HG03460 (cell line): Measurements from ENCODE around the gene TMEM51.

Experiments
- ATAC-seq: cut with Tn5 transposase; IDR thresholded peaks from one replicate; pipeline ENCODE4 v1.9.1; 2021; ENCODE audit not compliant: unreplicated experiment

Gene TMEM51

DNA sequence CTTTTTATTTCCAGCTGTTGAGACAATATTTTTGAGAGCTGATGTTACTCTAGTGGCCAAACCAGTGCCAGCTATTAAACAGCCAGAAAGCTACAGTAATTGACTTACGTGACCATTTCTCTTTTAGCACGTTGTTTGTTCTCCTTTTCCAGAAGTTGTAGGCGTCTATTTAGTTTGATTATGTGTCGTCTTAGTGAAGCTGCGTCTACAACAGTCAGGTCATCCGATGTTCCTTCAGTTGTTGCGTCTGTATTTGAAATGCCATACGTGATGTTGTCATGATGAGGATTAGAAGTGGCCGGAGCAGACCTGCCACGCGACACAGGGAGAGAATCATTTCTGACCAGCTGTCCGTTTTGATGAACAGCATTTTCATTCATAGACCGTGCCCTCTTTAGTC lies 38.2 kb downstream of the TMEM51 start:
- ATAC-seq, result no peak

DNA sequence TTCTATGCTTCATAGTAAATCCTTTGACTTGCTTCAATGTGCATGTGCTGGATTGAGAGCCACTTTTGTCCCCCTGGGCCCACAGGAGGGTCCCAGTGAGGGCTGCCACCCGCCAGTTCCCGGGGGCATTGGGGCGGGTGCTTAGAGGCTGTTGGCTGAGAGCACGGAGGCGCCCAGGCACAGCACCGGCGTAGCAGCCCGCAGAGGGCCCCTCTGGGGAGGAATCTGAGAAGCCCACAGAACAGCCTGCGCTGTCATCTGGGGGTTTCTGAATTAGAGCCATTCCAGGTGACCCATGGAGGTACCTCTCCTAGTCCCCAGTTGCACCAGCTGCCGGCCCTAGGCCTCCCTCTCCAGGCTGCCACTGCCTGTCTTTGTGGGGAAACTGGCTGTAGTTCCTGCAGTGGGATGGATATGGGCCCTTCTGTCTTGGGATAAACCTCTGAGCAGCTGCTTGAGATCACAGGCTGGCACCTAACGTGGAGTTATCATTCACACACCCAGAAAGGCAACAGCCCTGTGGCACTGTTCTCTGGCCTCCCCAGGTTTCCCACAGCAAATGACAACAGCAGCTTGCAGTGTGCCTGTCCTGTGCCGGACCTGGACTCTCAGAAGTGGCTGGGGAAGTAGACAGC lies 39.5 kb downstream of the TMEM51 start:
- ATAC-seq, result no peak

DNA sequence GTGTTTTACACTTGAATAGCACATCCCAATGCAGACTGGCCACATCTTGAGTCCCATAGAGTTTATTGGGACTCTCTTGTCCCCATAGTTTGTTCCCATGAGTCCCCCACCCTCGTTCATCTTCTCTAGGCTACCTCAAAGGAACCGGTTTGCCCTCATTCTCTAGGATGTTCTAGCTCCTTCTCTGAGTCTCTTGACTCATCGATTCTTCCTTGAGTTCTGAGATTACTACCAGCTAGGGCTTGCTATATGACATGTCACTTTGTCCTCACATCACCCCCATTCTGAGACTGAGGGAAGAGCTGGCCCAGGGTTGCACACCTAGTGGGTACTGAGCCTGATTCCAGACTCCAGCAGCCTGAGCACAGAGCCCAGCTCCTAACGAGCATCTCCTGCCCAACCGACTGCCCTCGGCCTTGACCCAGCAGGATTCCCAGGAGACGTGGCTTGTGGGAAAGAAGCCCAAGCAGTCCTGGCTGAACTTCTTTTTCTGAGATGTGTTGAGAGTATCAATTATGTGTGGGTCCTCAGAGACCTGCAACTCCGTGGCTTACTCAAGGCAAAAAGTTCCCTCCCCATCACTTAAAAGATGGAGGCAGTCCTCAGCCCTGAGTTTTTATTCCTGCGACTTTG lies 42.0 kb downstream of the TMEM51 start:
- no peak for ATAC-seq

DNA sequence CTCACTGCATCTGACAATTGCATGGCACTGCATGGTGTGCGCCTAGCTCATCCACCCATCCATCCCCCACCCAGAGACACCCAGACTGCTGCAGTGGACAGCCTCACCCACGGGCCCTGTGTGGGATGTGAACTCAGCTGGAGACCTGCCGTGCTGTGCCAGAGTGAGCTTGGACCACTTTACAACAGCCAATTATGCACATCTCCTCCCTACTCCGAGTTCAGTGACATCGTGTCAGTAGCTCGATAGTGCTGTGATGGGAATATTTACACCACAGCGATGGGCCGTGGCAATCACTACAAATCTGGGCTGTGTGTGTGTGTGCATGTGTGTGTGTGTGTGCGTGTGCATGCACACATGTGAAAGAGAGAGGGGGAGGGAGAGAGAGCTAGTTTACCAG lies 42.5 kb downstream of the TMEM51 start:
- ATAC-seq, result no peak

DNA sequence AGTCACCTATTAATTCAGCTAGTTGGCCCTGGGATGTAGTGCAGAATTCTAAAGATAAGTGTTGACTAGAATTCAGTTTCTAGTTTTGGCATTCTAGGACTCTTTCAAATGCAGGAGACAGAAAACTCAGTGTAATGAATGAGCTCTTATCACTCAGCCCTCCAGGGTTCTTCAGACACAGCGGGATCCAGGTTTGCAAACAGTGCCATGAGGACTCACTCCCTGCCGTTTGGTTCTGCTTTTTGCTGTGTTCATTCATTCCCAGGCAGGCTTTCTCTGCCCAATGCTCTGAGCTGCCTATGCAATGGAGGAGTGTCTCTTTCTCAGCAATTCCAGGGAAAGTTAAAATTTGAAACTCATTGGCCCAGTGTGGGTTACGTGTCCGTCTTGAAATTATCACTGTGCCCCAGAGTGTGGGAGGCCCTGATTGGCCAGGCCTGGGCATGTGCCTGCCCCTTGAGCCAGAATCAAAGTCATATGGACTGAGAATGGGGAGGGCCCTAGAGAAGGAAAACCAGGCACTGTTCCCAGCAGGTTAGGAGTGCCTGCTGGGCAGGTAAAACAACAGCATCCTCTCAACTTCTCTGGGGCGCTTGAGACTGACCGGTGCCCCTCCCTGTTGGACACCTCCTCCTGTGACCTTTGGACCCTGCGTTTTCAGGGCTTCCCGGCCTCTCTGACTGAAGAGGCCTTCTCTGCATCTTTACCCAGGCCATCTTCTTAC lies 43.4 kb downstream of the TMEM51 start:
- no peak for ATAC-seq

DNA sequence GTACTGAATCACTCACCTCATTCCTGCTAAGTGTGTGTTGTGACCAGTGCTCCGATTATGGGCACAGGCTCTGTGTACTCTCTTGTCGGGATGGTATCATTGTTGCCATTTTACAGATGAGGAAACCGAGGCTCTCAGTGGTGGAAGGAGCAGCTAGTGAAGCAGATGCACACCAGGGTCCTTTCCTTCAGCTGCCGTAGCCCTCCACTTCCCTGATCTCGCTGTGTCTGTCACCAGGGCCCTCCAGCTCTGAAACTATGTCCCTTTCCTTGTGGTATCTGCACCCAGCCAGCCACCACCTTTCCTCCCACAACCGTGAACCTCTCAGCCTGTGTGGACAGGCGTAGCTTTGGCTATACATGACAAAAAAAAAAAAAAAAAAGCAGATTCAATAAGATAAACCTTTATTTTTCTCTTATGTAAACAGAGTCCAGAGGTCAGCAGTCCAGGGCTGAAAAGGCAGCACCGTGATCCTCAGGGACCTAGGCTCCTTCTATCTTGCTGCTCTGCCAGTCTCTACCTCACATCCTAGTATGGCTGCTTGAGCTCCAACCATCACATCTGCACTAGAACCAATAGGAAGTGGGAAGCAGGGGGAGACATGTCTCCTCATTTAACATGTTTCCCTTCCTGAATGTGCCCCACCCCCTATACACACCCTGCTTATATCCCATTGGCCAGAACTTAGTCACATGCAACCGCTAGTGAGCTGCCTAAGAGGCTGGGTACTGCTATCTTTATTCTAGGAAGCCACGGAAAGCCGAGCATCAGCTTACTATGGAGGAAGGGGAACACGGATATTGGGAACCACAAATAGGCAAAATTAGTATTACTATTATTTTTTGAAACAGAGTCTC lies 44.3 kb downstream of the TMEM51 start:
- ATAC-seq, result no peak

DNA sequence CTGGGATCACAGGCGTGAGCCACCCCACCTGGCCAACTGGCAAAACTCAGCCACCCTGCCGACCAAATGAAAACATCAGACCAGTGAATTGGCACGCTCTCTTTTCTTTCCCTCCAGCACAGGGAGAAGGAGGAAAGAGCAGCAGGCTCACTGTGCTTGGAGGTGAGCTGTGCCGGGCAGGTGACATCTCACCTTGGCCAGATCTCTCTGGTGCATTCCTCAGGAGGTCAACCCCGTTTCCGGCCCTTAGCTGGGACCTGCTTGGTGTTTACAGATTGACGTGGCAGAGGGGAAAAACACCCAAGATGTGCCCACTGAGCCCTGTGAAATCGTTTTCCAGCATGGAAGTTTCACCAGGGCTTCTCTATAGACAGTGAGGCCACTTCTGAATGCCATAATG lies 45.1 kb downstream of the TMEM51 start:
- ATAC-seq, result no peak

DNA sequence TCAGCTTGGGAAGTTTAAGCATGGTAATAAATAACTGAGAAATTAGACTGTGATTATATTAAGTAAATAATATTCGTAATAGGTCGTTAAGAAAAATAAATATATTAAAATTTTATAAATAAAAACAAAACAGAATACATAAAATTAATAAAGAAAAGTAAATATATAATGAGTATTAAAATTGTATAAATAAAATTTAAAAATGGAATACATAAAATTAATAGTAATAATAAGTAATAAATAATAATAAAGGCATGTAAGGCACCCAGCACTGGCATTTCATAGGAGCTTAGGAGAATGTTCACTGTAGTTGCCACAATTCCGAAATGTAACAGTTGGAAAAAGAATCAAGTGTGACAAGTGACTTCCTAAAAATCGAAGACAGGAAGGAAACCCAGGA lies 47.7 kb downstream of the TMEM51 start:
- no peak for ATAC-seq

DNA sequence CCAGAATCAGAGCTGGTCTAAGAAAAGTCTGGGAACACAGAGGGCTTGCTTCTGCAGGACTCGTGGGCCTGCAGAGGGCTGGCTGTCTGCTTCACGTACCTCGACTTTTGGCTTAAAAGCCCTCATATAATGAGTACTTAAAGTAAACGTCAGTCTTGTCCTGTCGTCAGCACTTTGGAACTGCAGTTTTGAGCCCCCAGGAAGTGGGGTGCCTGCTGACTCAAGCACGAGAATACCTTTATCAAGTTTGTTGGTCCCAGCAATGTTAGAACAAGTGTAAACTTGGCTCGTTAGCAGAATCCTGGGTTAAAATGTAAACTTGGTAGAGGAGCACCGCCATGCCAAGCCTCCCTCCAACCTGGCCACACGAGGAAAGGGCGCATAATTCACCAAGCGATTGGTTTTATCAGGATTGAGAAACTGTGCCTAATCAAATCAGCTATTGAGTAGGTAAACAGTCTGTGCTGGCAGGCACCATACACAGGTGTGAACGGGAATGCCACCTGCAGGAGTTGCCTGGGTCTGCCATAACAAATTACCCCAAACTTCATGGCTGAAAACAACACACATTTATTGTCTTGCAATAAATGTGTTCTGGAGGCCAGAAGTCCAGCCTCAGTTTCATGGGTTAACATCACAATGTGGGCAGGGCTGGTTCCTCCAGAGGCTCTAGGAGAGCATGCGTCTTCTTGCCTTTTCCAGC lies 48.5 kb downstream of the TMEM51 start:
- ATAC-seq, result no peak

DNA sequence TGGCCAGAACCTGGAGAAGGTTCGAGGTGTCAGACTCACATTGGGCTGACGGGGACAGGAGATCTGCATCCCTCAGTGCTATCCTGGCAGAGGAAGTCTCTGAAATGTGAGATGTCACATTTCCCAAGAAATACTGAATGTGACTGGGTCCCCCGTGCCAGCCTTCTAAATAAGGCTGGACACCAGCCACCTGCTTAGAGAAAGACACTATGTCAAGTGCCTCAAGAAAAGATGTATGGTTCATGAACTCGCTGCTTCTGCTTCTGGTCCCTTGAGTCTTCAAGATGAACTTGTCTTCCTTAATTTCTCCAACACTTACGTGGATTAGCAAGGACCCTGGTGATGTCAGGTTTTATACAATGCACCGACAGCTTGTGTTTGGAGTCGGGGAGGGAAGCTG lies 51.4 kb downstream of the TMEM51 start:
- no peak for ATAC-seq

DNA sequence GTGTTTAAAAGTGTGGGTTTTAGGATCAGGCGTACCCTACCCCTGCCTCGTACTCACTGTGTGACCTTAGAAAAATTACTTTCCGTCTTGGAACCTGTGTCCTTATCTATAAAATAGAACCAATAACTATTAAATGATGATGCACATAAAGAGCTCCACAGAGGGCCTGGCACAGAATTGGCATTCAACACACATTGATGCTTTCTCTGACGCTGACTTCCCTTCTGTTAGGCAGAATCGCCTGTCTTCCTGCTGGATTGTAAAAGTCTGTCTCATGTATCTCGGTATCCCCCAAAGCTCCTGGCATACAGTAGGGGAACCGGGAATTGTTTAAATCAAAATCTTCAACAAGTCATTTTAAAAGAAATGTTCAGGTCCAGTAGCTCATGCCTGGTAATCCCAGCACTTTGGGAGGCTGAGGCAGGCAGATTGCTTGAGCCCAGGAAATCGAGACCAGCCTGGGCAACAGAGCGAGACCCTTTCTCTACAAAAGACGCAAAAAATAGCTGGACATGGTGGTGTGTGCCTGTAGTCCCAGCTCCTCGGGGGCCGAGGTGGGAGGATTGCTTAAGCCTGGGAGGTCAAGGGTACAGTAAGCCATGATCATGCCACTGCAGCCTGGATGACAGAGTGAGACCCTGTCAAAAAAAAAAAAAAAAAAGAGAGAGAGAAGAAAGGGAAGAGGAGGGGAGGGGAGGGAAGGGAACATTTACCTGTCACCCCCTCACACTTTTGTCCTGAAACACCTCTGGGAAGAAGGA lies 52.2 kb downstream of the TMEM51 start:
- ATAC-seq, result no peak

DNA sequence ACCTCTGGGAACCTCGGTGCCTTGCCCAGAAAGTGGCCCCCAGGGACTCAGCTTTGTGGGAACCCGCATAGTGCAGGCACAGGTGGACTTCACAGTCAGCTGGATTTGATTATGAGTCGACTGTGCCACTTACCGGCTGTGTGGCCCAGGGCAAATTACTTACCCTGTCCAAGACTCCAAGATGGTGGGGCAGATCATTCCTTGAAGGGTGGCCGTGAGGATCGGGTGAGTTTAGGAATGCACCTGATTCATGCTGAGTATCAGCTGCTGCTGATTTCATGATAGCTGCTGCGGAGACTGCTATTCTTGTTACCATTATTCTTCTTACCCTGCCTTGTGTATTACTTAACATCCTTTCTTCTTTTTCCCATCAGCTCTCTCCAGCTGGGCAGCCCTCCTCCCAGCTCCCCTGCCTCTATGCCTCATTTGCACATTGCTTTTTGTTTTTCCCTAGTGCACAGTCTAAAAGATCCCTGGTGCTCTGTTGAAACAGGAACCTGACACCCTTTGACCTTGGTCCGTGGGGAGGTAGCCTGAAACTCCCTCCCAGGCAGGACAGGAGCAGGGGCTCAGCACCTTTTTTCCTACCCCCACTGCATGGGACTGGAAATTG lies 53.0 kb downstream of the TMEM51 start:
- no peak for ATAC-seq

DNA sequence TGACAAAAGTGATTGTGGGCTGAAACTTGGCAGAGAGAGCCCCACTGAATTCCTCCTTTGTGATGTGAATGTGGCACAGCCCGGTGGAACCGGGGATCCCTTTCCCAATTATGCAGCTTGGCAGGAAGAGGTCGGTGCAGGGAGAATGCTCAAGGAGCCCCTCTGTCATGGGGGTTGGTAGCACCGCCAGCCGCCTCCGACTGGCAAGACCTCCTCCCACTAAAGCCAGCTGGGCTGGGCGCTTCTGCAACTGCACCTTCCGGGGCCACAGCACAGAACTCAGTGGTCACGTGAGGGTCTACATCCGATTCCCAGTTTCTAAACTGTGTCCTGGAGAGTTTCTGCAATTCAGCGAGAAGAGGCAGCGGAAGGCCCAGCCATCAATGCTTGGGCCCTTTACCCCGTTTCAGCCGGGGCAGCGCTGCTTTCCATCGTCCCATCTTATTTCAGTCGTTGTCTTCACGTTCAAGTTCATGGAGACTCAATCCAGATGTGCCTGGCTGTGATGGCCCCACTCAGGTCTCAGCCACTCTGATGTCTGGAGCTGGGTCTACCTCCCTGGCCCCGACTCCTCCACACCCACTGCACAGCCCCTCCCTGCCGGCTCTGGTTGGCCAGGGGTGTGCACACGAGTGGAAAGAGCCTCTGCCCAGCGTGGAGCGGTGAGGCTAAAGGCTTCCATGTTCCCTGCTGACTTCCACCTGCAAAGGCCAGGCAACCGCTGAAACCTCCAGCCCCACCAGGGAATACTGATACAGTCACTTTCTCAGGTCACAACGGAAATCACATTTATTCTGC lies 53.7 kb downstream of the TMEM51 start:
- no peak for ATAC-seq

DNA sequence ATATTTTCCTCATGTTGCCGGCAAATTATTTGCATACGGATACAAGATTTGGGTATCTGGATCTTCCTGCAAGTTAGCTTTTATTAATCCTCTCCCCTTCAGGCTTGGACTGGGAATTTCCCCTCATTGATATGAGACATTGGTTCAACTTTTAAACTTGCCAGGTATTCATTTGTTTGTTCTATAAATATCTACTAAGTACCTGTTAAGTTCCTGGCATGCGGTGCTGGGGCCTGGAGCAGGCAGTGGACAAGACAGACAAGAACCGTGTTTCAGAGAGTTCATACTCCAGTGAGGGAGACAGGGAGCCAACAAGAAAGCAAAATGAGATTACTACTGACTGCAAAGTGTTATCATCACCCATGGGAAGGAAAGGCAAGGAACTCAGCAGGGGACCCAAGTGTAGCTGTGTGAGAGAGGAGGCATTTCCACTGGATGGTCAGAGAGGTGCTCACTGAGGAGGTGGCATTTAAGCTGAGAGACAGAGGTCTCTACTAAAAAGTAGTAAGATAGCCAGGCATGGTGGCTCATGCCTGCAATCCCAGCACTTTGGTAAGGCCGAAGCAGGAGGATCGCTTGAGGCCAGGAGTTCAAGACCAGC lies 54.4 kb downstream of the TMEM51 start:
- ATAC-seq, result no peak

DNA sequence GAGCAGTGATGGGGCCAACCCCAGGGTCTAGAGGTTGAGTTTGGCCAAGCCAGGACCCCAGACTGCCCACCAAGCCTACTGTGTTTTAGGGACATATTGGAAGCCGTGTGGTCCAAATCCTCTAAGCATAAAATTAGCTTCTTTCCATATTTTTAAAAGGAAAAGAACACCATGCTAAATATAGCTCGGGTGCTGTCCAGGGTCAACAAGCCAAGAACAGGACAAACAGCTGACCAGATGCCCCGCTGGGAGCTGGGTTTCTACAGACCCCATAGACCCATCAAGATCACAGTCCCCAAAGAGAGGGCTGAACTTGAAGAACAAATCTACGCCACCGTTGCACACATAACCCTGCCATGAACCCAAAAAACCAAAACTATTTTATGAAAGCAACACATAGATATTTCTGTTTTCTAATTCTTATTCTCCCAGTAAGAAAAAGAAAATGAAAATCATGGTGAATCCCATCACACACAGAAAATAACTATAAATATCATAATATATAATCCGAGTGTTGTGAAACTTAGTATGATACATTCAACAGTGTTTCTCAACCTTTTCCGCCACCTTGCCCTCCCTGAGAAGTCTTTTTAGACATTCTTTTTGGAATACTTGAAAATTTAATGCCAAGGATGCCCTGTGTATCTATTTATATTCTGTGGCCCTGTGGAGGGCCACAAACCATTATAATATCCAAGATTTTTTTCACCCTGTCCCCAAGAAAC lies 57.3 kb downstream of the TMEM51 start:
- no peak for ATAC-seq

DNA sequence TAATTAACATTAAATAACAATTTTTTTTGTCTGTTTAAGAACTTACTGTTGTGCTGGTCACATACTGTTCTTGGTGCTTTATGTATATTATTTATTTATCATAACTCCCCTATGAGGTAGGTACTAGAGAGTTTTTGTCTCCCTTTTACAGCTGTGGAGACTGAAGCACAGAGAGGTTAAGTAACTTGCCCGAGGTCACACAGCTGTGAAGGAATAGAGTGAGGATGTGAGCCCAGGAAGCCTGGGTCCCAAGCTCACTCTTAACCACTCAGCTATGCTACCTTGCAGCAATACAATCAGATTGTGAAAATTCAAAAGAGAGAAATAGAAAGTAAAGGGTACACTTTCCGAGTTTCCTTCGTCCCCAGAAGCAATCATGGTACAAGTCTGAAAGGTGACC lies 57.9 kb downstream of the TMEM51 start:
- no peak for ATAC-seq

DNA sequence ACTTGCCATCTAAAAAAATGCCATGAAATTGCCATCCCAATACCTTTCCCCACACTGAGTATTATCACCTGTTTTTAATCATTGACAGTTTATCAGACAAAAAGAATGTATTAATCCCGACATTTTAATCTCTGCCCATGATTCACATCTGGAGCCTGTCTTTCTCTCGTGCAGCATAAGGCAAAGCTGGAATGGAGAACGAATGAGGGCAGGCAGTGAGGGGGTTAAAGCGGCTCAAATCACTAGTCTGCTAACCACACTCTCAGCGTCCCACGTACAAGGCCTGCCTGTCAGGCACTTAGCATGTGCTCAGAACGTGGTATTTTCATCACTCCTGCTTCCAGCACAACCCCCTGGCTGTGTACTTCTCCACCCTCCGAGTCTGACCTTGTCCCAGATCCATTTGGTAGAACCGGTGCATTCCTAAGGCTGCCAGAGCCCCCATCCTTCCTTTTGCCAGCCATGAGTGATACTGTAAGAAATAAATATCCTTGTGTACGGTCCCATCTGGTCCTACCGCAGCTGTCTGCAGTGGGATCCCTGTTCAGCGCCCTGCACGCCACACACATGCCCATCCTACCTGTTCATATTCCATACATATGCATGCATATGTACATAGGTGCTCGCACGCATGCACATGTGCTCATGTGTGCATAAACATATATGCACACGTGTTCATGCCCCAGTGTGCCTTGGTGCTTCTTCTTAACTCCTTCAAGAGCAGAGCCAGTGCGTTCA lies 58.8 kb downstream of the TMEM51 start:
- no peak for ATAC-seq
